EH (cell line): ENCODE measurements around the gene FAM200B.
"Not testable (repeated sequence)": the region's sequence is repeated elsewhere in the genome, so short reads cannot be mapped to it uniquely, and the experiment has no call there.

ENCODE experiments used
- DNase-seq: peaks from one replicate; pipeline ENCODE4 v3.0.0-alpha.2; 2015; ENCODE audit warnings: low read depth

Gene FAM200B

DNA sequence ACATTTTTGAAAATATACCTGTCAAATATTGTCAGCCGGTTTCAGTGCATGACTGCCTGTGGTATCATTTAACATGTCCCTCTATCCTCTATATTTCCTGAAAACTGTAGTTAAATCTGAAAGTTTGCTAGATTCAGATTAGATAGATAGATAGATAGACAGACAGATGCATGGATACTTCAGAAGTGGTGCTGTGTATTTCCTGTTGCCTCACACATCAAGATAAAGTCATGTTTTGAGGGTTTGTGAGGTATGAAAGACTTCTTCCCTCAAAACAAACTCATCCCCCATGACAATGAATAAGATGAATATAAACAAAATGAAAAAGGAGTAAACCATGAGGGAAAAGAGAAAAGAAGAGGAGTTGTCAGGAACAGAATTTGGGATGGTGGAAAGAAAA lies 15.2 kb downstream of the FAM200B start:
- peak; percentile 9 for DNase-seq

- peak; percentile 68 for DNase-seq
Measured at GRCh38 chr4:15702941-15703403, 21.3 kb downstream of the FAM200B start, which contains the start of gene BST1. TSS of gene BST1 (plus strand) at chr4:15703065. CDS start at chr4:15703145, 80 bp downstream.

DNA sequence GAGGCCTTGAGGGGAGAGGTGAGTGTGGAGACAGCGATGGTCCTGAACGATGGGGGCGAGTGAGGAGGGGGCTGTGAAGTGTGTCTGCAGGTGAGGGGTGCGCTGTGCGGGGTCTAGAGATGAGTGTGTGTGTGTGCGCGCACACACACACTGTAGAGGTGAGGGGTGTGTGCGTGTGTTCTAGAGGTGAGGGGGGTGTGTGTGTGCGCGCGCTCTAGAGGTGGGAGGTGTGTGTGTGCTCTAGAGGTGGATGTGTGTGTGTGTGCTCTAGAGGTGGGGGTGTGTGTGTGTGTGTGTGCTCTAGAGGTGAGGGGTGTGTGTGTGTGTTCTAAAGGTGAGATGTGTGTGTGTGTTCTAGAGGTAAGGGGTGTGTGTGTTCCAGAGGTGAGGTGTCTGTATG lies 21.8 kb downstream of the FAM200B start:
- no peak for DNase-seq

DNA sequence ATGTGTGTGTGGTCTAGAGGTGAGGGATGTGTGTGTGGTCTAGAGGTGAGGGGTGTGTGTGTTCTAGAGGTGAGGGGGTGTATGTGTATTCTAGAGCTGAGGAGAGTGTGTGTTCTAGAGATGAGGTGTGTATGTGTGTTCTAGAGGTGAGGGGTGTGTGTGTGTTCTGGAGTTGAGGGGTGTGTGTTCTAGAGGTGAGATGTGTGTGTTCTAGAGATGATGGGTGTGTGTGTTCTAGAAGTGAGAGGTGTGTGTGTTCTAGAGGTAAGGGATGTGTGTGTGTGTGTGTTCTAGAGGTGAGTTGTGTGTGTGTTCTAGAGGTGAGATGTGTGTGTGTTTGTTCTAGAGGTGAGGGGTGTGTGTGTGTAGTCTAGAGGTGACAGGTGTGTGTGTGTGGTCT lies 22.5 kb downstream of the FAM200B start:
- DNase-seq: no peak

- DNase-seq: peak; percentile 47
Measured at GRCh38 chr4:15706646-15707362, 25.2 kb downstream of the FAM200B start.

- DNase-seq: no peak
Measured at GRCh38 chr4:15707363-15707715, 25.7 kb downstream of the FAM200B start.

- no peak for DNase-seq
Measured at GRCh38 chr4:15711762-15712161, 30.1 kb downstream of the FAM200B start.

GRCh38 chr4:15712214-15712613 lies 30.6 kb downstream of the FAM200B start:
- DNase-seq: no peak

GRCh38 chr4:15714141-15714540 lies 32.5 kb downstream of the FAM200B start:
- peak; percentile 49 for DNase-seq

DNA sequence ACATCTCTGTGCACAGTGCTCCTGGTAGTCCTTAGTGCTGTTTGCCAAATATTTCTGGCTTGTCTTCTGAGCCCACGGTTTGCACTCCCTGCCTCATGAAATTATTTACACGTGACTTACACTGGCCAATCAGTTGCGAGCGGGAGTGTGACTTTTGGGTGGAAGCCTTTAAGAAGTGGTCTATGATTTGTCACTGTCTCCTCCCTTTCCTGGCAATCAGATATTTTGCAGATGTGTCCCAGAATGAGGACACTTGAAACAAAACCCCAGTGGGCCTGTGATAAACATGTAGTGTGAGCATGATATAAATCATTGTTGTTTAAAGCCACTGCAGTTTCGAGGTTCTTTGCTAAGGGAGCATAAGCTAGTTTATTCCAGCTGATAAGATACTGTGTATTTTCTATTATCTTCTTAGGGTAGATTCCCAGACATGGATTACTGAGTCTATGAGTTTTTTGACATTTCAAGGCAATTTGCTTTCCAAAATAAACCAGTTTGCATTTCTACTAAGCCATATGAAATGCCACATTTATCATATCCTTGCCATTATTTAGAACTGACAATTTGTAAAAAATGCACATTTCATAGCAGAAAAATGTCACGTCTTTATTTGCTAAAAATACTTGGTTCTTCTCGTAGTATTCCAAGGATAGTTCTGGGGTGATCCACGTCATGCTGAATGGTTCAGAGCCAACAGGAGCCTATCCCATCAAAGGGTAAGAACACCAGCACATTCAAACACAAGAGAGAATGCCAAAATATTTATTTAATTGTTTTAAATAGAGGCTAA lies 33.2 kb downstream of the FAM200B start:
- peak; percentile 54 for DNase-seq

DNA sequence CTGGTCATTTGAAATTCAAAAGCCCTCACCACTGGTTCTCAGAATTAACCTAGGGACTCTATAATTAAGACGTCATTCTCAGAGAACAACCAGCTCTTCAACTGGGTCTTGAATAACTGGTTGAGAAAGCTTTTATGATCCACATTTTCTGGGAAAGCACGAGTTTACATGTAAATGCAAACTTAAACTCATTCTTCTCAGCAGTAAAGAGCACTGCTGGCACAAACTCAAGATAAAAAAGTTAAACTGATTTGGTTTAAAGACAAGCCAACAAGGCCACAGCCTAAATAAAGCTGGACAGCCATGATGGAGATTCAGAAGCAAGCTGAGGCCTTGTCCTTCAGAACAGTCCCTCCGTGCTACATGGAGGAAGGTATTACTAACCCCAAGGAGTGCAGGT lies 34.5 kb downstream of the FAM200B start:
- DNase-seq: no peak

GRCh38 chr4:15717086-15717485 lies 35.5 kb downstream of the FAM200B start:
- DNase-seq: peak; percentile 83

- peak; percentile 37 for DNase-seq
Measured at GRCh38 chr4:15717657-15718416, 36.2 kb downstream of the FAM200B start.

- DNase-seq: no peak
Measured at GRCh38 chr4:15718465-15718864, 36.8 kb downstream of the FAM200B start.

- no peak for DNase-seq
Measured at GRCh38 chr4:15718959-15719358, 37.3 kb downstream of the FAM200B start.

DNA sequence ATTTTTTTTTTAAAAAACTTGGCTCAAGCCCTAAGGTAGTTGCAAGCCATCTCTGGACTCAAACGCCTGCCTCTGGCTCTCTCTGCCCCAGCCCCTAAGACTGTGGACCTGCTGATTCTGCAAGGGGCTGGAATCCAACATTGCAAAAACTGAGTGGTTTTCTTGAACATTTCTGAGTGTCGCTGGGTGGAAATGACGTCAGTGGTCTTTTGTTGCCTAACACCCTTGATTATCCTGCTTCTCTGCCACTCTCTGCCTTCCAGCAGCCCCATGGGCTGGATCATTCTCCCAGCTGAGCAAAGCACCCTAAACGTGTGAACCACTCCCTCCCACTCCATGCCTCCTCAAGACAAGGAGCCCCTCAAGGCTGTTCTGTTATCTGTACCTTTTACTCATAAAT lies 37.9 kb downstream of the FAM200B start:
- no peak for DNase-seq

GRCh38 chr4:15720851-15721250 lies 39.2 kb downstream of the FAM200B start:
- DNase-seq: no peak

DNA sequence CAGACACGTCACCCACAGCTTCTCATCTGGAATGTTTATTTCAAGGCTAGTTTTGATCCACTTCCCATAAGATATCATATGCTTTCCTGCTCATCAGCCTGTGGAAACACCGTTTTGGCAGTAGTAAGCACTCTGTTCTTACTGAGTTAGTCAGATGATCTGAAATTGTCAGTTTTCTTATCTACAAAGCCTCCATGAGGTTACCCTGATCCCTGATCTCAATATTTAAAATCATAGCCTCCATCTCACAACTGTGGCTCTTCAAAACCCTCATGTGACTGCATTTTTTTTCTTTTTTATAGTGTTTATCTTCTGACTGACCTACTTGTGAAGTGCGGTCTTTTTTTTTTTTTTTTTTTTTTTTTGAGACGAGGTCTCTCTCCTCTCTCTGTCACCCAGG lies 44.0 kb downstream of the FAM200B start:
- DNase-seq: no peak

- DNase-seq: peak; percentile 59
Measured at GRCh38 chr4:15729910-15730533, 48.4 kb downstream of the FAM200B start.

DNA sequence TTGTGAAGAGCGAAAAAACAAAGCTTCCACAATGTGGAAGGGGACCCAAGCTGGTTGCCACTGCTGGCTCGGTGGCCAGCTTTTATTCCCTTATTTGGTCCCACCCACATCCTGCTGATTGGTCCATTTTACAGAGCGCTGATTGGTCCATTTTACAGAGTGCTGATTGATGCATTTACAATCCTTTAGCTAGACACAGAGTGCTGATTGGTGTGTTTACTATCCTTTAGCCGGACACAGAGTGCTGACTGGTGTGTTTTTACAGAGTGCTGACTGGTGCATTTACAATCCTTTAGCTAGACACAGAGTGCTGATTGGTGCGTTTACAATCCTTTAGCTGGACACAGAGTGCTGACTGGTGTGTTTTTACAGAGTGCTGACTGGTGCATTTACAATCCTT lies 51.4 kb downstream of the FAM200B start:
- not testable (repeated sequence) for DNase-seq

DNA sequence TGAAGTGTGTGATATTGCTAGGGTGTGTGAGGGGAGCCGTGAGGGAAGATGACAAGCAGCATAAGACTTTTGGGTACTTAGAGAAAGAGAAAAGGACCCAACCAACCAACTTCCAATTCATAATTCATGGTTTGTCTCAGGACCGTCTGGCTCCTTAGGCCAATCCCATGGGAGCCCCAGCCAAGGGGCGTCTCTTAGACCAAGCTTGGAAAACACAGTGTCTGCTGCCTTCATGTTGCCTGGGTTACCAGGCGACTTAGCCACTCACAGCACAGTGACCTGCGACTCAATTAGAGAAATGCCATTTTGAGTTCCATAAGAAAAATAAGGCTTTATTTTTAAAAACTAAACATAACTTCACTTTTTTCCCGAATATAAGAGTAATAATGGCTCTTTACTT lies 53.9 kb downstream of the FAM200B start:
- DNase-seq: no peak

GRCh38 chr4:15736514-15737050 lies 55.0 kb downstream of the FAM200B start:
- DNase-seq: no peak
